Large intestine (tissue), 3 donors: Measurements from ENCODE around the gene LRRC1. TPM values are rescaled to one million over a fixed set of nuclear protein-coding genes. Genes with fewer than 3 reads are reported as not detected.

Experiments used
- DNase-seq, 2 donors: peaks; one replicate each; pipeline versions ENCODE4 v3.0.0 to v3.0.0-alpha.2; 2013
- H3K27ac ChIP-seq: one replicate; pipeline ENCODE4 v1.5.1; 2013; ENCODE audit warnings: low read length
- H3K27me3 ChIP-seq: 2 replicates; pipeline ENCODE4 v1.6.1; 2013; ENCODE audit warnings: low read length; ENCODE audit not compliant: control insufficient read depth, insufficient read depth
- H3K36me3 ChIP-seq: 2 replicates; pipeline ENCODE4 v1.6.1; 2013; ENCODE audit warnings: low read length; ENCODE audit not compliant: control insufficient read depth, insufficient read depth
- H3K4me1 ChIP-seq: one replicate; pipeline ENCODE4 v1.6.1; 2013; ENCODE audit warnings: low read length; ENCODE audit not compliant: control insufficient read depth, insufficient read depth
- H3K4me3 ChIP-seq: one replicate; pipeline ENCODE4 v1.5.1; 2013; ENCODE audit warnings: low read length
- H3K9me3 ChIP-seq: one replicate; pipeline ENCODE4 v1.6.1; 2013; ENCODE audit warnings: mild to moderate bottlenecking, low read depth, low read length, moderate library complexity; ENCODE audit not compliant: control insufficient read depth
- WGBS: methylation state at CpG from one replicate; pipeline ENCODE4 v1.1.5; 2013; ENCODE audit warnings: low lambda C conversion rate; ENCODE audit not compliant: insufficient coverage; 5-methylcytosine and 5-hydroxymethylcytosine counted together
- polyA plus RNA-seq: library from polyadenylated mRNA; unstranded; fragments of 120-200 nt; gene quantifications from one replicate; pipeline ENCODE4 v1.2.1, GENCODE V29; 2013

The LRRC1 gene
- polyA plus RNA-seq, 1 donor: 40.6 TPM

- 90% methylated on average over 2 of the region's 9 CpGs for WGBS
- Histone ChIP-seq H3K36me3 (peaks cover 10% of the 10 kb centered on the region), H3K9me3 (no peaks in the 10 kb centered on the region), H3K4me1 (peaks cover 3% of the 10 kb centered on the region), H3K27me3 (no peaks in the 10 kb centered on the region), H3K27ac (no peak overlapping the region), H3K4me3 (no peak overlapping the region)
- no peak for DNase-seq
Measured at GRCh38 chr6:53845280-53846195, 50.7 kb downstream of the LRRC1 start.

- Histone ChIP-seq H3K4me3 (no peak overlapping the region), H3K9me3 (no peaks in the 10 kb centered on the region), H3K4me1 (peaks cover 3% of the 10 kb centered on the region), H3K27ac (no peak overlapping the region), H3K36me3 (peaks cover 10% of the 10 kb centered on the region), H3K27me3 (no peaks in the 10 kb centered on the region)
- WGBS: no CpG with 5 or more reads among the region's 7 CpGs
- no peak for DNase-seq
Measured at GRCh38 chr6:53846250-53846649, 51.4 kb downstream of the LRRC1 start.

GRCh38 chr6:53847796-53848314, 53.0 kb downstream of the LRRC1 start:
- Histone ChIP-seq H3K9me3 (no peaks in the 10 kb centered on the region), H3K36me3 (peaks cover 10% of the 10 kb centered on the region), H3K27ac (no peak overlapping the region), H3K27me3 (no peaks in the 10 kb centered on the region), H3K4me1 (peaks cover 3% of the 10 kb centered on the region), H3K4me3 (no peak overlapping the region)
- WGBS: no CpG with 5 or more reads among the region's 4 CpGs
- no peak for DNase-seq

- H3K4me3 ChIP-seq: no peak overlapping the region
- H3K4me1 ChIP-seq: peaks cover 13% of the 10 kb centered on the region
- no peak overlapping the region for H3K27ac ChIP-seq
- H3K36me3 ChIP-seq: peaks cover 10% of the 10 kb centered on the region
- WGBS: 0% methylated on average over 1 of the region's 2 CpGs
- no peak for DNase-seq
- no peaks in the 10 kb centered on the region for H3K9me3 ChIP-seq
- H3K27me3 ChIP-seq: no peaks in the 10 kb centered on the region
Measured at GRCh38 chr6:53850527-53850926, 55.7 kb downstream of the LRRC1 start.

- peaks cover 2% of the 10 kb centered on the region for H3K36me3 ChIP-seq
- peaks cover 17% of the 10 kb centered on the region for H3K4me1 ChIP-seq
- H3K27me3 ChIP-seq: no peaks in the 10 kb centered on the region
- no peak overlapping the region for H3K27ac ChIP-seq
- no peak for DNase-seq
- WGBS: no CpG with 5 or more reads among the region's 2 CpGs
- no peaks in the 10 kb centered on the region for H3K9me3 ChIP-seq
- H3K4me3 ChIP-seq: no peak overlapping the region
Measured at GRCh38 chr6:53851561-53851960, 56.8 kb downstream of the LRRC1 start.

- H3K4me1 ChIP-seq: peaks cover 17% of the 10 kb centered on the region
- WGBS: no CpG with 5 or more reads among the region's 2 CpGs
- no peak overlapping the region for H3K27ac ChIP-seq
- H3K27me3 ChIP-seq: no peaks in the 10 kb centered on the region
- no peak overlapping the region for H3K4me3 ChIP-seq
- no peak for DNase-seq
- no peaks in the 10 kb centered on the region for H3K9me3 ChIP-seq
- H3K36me3 ChIP-seq: peaks cover 2% of the 10 kb centered on the region
Measured at GRCh38 chr6:53852805-53853204, 58.0 kb downstream of the LRRC1 start.

- Histone ChIP-seq H3K27me3 (no peaks in the 10 kb centered on the region), H3K9me3 (no peaks in the 10 kb centered on the region), H3K36me3 (no peaks in the 10 kb centered on the region), H3K27ac (peak overlapping the region; percentile 55), H3K4me3 (no peak overlapping the region), H3K4me1 (peaks cover 17% of the 10 kb centered on the region)
- DNase-seq: peak; percentile 48 to 80
- WGBS: 100% methylated on average over 1 of the region's 5 CpGs
Measured at GRCh38 chr6:53854843-53855567, 60.2 kb downstream of the LRRC1 start.

- no peak for DNase-seq
- Histone ChIP-seq H3K4me3 (no peak overlapping the region), H3K36me3 (no peaks in the 10 kb centered on the region), H3K27me3 (no peaks in the 10 kb centered on the region), H3K4me1 (peaks cover 17% of the 10 kb centered on the region), H3K27ac (peak overlapping the region; percentile 55), H3K9me3 (no peaks in the 10 kb centered on the region)
- WGBS: no CpG with 5 or more reads among the region's 2 CpGs
Measured at GRCh38 chr6:53855940-53856339, 61.1 kb downstream of the LRRC1 start.

GRCh38 chr6:53857318-53858094, 62.7 kb downstream of the LRRC1 start:
- Histone ChIP-seq H3K4me3 (no peak overlapping the region), H3K36me3 (no peaks in the 10 kb centered on the region), H3K27ac (no peak overlapping the region), H3K4me1 (peaks cover 17% of the 10 kb centered on the region), H3K9me3 (no peaks in the 10 kb centered on the region), H3K27me3 (no peaks in the 10 kb centered on the region)
- no peak for DNase-seq
- 43% methylated on average over 2 of the region's 8 CpGs for WGBS

GRCh38 chr6:53858196-53858595, 63.4 kb downstream of the LRRC1 start:
- no peak overlapping the region for H3K4me3 ChIP-seq
- no peaks in the 10 kb centered on the region for H3K36me3 ChIP-seq
- no peaks in the 10 kb centered on the region for H3K9me3 ChIP-seq
- DNase-seq: no peak
- no peaks in the 10 kb centered on the region for H3K27me3 ChIP-seq
- H3K4me1 ChIP-seq: peaks cover 17% of the 10 kb centered on the region
- no peak overlapping the region for H3K27ac ChIP-seq
